HG03064 (cell line): ENCODE measurements around the gene ATF7.

ENCODE experiments used
- ATAC-seq: cut with Tn5 transposase; IDR thresholded peaks from one replicate; pipeline ENCODE4 v1.9.1; 2021; ENCODE audit warnings: low read depth; ENCODE audit not compliant: unreplicated experiment

ATF7 gene

DNA sequence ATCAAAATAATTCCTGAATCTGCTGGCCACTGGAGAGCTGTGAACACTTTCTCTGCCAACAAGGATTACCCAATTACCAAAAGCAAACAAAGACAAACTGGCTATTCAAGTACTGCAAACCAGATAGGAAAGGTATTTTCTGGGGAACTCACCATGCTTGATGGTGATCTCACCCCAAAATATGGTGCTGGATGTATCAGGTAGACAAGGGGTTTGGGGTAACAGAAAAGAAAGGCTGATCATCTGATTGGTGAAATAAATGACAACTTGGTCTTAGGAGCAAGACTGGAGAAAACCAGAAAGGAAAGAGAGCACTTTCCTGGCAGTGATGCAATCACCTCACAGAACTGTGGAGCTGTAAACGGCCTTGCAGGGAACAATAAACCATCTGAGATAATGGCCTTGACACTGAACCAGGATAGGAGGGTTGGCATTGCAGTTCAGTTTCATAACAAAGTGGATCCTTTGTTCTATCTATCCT is 87.9 kb downstream of the ATF7 start:
- ATAC-seq, result no peak

DNA sequence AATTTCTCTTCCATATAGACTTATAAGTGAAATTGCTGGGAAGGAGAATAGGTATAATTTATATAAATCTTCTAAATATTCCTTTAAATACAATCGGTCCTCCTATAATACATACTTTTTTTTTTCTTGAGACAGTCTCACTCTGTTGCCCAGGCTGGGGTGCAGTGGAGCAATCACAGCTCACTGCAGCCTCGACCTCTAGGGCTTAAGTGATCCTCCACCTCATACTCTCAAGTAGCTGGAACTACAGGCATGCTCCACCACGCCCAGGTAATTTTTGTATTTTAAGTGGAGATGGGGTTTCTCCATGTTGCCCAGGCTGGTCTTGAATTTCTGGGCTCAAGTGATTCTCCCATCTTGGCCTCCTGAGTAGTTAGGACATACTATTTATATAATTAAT is 89.2 kb downstream of the ATF7 start:
- no peak for ATAC-seq

DNA sequence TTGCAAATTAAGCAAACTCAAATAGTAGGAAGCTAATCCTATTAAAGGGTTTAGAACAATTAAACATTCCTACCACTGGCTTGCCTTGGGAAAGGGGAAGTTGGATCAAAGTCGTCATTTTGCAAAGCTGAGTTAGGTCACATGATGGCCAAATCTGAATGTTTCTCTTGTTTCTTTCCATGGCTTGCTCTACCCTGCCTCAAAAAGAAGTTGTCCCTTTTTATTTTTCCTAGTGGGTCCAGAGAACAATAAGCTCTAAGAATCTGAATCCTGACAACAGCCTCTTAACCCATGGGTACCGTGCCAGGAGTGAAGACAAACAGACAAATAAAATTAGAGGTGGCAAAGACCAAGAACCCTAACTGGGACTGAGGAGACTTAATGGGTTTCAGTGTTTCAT is 92.7 kb downstream of the ATF7 start:
- ATAC-seq, result no peak

DNA sequence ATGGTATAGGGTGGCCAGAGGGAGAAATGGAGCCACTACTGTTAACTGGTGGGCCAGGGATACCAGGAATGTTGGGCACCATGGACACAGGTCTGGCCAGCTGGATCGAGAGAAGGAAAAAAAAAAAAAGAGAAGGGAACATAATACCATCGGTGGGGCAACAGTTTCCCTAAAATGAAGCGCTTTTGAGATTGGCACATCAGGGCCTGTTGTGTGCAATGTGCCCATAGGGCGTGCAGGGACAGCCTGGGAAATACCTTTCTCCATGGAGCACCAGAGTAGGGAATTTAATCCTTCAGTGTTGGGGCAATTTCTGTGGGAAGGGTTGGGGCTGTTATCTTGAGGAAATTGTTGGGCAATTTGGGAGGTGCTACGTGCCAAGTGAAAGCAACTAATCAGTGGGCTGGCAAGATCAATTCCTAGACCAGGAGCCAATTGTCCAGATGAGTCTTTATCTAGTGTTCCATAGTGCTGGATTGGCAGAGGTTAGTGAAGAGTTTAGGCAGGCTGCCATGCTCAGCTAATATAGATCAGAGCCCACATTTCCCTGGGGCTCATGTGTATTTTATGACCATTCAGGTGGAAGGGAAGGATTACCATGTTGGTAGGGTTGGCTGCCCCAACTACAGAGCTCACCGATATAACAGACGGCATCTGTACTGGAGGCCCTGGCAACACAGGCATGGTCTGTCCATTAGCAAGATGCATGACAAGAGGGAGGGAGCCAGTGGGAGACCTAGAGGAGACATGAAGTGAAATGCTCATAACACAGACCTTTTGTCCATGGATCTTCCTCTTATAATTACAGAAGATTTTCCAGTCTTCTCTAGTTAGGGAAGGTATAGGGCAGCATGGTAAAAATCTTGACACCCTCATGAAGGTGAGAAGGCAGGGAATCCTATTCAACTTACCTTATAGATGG is 93.4 kb downstream of the ATF7 start:
- no peak for ATAC-seq

DNA sequence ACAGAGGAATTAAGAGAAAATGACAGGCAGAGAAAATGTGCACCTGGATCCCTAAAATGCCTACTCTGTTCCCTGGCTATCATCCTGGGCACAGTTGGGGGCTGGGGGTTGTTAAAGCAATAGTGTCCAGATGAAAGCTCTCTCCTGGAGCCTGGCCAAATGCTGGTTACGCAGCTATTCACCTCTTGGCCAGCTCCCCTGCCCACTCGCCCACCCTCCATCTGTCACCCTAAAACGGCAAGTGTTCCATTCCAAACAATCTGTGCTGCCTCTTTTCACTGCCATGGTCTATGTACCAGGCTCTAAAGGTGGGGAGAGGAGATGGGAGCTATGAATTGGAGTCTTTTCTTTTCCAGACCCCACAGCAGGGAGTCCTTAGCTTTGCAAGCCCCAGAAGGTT is 94.2 kb downstream of the ATF7 start:
- no peak for ATAC-seq

DNA sequence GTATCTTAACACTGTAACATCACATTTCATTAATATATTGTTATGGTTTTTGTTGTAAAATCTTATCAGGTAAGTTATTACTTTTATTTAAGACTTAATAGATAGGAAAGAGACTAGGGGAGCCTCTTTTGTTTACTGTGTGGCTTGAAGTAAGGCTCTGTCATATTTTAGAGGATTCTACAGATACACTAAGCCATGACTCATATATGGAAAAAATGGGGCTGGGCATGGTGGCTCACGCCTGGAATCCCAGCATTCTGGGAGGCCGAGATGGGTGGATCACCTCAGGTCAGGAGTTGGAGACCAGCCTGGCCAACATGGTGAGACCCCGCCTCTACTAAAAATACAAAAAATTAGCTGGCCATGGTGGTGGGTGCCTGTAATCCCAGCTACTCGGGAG is 95.3 kb downstream of the ATF7 start:
- ATAC-seq, result no peak

DNA sequence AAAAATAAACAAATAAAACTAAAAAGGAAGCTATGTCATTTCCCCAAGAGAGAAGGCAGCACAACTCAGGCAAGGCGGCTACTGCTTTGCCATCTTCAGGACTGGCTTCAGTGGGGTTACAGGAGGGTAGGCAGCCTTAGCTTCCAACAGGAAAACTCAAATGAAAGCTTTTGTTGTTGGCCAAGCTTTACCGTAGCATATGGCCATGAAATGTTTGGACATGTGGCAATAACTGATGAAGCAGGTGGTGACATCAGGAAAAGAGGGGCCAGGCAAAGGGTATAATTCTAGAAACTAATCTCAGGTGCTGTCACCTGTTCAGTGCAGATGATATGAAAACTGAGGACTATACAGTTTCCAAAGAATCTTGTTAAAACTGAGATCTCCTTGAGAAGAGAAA is 96.1 kb downstream of the ATF7 start:
- ATAC-seq, result no peak

DNA sequence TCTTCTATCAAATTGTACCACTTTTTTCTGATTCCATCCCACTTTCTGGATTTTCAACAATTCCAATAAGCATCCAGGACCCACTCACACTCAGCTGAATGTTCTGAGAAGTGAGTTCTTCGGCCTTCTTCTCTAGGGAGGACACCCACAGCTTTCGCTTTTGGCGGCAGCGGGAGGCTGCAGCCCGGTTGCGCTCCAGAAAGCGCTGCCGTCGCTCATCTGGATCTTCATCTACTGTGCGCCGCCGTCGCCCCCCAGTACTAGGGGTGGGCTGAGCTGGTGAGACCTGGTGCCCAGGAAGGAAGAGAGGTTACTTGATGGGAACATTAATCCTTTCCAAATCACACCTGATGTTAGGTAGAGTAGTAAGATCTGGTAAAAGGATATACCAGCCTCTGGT is 101.7 kb downstream of the ATF7 start:
- ATAC-seq, result no peak

DNA sequence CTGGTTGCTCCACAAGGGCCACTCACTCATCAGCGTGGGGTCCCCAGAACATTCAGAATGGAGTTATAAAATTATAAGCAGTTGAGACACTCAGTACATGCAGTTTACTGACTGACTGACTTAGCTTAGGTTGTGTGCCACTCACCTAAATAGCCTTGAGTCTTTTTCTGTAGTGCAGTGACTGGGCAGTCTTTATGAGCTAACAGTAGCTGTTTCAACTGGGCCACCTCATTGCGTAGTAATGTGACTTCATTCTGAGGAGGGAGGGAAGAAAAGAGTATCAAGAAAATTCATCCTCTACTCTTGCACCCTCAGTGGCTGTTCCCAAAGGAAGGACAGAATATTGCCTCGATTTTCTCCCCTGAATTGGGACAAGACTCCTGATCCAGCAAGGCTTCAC is 103.1 kb downstream of the ATF7 start:
- no peak for ATAC-seq

DNA sequence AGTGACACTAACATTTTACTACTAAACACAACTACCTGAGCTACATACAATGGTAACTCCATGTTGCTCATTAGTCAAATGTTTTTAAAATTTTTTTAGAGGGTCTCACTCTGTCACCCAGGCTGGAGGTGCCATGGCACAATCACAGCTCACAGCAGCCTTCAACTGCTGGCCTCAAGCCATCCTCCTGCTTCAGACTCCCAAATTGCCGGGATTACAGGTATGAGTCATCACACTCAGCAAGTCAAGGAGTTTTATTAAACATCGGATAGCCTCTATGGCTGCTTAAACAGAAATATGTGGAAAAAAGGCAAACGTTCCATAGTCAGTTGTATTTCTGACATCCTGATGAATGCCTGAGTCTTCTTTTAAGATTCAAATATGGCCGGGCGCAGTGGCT is 107.8 kb downstream of the ATF7 start:
- no peak for ATAC-seq

DNA sequence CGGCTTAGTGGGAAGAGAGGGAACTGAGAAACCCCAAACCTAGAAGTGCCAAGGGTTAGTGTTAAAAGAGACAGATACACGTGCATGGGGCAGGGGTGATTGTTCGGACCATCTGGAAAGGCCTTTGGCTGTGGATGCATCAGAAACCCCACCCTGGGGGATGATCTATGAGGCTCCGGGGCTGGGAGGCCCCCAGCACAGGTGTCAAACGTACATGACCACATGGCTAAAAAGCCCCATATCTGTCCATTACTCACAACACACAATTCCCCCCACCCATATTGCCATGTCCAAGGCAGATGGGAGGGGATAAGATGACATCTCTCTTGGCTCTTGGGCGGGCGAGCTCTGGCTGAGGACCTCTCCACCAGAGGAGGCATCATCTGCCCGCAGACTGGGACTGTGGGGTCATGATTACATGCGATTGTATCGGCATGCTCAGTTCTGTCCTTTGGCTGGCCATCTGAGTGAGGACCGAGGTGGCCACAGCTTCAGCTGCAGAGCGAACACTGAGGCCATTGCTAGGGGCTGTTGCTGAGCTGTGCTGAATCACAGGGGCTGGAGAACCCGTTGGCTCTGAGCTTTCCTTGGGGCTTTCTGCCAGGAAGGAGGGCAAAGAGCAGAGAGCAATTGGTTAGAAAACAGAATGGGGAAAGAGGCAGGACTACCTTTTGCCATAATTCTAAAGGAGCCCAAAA is 109.3 kb downstream of the ATF7 start:
- ATAC-seq, result no peak

DNA sequence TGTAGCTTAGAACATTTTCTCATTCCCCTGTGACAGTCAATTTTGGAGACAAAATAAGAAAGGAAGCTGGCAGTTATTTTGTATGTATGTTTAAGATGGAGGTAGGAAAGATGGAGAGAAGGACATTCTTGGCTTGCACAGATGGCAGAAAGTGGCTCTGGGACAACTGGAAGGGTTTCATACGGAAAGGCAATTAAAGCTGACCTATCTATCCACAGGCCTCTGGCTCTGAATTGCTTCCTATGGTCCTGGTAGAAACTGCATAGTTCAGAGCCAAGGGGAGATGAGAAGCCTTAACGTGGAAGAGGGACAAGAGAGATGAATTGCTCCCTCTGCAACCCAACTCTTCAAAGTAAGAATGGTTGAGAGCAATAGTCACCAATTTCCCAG is 110.9 kb downstream of the ATF7 start:
- ATAC-seq, result no peak

DNA sequence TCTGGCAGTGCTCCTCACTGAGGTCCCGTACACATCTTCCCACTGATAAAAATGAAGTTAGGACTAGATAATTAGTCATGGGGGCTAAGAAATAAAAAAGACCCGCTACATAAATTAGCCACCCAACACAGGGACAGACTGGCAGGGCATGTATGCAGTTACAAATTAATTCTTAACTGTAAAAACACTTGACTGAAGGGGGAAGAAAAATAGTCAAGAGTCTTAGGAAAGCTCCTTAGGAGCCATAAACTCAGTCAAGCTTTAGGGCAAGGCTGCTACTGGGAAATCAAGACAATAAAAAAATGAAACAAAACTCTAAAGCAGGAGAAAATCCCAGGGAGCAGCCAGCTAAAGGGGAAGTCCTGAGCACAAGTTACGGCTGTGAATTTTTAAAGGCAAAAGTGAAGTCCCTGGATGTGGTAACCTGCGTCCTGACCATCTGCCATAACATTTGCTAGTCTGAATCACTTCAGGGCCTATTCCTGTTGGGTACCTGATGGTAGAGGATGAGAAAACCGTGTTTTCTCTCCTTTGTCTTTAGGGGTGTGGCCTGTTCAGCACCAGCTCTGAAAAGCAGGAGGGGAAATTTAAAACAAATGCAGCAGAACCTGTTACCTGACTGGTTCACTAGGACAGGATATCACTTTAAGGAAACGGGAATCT is 111.4 kb downstream of the ATF7 start:
- ATAC-seq, result no peak

DNA sequence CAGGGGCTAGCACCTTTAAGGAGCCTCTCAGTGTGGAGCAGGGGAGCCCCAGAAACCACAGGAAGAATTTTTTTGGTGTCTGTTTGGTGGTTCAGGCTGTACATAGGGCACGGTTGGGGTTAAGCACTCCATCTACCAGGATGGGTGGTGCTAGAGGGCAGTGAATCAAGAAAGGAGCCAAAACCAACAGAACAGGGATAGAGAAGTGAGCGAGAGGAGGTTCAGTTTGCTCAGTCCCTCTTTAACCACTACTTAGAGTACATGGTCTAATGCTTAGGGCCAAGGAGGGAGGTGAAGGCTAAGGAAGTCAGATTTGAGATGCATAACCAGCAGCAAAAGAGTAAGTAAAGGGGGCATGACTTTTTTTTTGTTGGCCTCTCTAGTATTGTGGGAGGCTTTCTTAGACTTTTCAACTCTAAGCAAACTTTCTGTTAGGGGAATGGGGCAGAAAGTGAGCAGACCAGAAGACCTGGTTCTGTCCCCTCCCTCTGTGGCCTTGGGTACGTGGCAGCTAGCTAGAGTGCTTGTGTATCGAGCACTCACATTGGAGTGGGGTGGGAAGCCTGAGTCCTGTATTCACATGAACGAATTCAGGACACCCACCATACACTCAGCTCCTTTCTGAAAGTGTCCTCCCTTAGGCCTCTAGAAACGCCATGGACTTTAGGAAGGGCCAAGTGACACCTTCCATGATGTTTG is 112.3 kb downstream of the ATF7 start:
- no peak for ATAC-seq

DNA sequence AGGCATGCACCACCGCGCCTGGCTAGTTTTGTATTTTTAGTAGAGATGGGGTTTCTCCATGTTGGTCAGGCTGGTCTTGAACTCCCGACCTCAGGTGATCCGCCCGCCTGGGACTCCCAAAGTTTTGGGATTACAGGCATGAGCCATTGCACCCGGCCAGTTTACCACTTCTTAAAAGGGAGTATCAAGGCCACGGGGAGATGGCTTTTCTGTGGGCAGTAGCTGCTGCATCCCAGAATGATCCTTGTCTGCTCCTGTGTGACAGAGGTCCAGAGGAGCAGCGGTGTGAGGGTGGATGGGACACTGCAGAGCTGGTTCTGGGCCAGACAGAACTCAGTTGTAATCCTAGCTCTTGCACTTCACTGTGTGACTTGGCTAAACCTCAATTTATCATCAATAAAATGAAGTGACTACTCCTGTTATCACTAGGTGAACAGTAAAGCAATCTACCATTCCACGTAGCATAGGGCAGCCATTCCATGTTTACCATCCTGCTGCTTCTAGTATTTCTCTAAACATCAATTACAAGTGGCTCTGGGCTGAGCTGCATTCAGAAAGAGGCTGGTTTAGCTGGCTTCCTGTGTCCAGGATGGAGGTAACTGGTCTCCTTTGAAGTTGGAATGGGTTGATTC is 115.9 kb downstream of the ATF7 start:
- no peak for ATAC-seq

DNA sequence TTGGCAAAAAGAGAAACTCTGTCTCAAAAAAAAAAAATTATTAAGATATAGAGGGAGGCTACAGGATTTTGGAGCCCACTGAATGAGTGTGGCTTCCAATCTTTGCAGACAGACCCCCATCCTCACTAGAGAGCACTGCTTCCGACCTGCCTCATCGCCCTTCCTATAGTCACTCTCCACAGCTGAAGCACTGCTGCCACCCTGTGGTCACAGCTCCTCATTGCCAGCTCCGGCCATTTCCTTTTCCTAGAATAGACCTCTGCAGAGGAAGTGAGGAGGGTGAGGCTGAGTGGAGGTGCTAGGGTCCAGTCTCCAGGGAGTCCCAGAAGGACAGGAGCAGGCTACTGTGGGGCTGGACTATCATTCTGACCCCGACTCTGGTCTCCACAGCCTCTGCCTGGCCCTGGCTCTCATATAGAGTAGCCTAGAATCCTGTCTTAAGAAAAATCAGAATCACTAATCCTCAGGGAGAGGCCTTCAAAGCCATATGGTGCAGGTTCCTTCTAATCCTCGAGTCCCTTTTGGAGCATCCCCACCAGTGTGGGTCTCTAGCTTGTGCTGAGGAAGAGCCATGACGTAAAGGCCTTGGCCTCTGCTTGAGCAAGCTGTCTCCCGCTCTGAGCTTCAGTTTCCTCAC is 117.5 kb downstream of the ATF7 start:
- peak; percentile 72 for ATAC-seq

DNA sequence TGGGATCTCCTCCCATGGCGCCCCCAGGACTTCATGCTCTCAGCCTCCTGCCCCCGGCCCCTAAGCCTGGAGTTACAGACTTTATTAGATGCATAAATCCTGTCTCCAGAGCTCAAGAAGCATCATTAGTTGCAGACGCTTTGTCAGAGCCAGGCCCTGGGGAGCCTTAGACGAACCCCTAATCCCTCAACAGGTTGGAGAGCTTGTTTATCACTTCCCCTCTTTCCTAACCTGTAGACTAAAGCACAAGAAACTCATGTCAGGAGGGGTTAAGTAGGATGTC is 118.6 kb downstream of the ATF7 start:
- ATAC-seq, result no peak

DNA sequence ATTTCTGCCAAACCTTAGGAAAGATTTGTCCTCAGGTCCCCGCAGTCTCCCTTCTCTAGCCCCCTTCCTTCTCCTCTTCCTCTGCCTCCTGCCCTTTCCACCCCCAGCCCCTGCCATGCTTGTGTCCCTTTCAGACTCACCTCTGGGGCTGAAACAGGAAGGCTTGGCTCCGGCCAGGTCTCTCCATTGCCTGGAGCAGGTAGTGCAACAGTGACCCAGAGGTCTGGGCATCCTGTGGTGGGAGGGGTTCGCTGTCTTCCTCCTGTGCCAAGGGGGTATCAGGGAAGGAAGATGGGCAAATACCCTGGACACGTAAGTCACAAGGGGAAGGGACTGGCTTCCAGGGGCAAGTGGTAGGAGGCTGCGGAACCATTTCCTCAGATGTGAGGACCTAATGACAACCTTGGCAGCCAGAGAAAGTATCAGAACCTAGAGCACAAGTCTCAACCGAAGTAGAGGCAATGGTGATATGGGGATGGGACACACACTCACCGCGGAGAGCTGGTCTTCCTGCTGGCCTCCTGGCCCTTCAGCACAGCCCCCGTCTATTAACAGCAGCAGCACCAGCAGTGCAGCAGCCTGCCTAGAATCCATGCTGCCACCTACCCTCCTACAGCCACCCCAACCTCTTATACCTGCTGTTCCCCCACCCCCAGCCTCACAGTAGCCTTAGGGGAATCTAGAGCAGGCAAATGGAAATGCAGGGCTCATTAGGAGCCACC is 119.1 kb downstream of the ATF7 start, which contains the start of gene NPFF:
TSS of gene NPFF (minus strand) at position 604 of the 722 bp plus-strand sequence. CDS start at position 594, 10 bp downstream.
- no peak for ATAC-seq

DNA sequence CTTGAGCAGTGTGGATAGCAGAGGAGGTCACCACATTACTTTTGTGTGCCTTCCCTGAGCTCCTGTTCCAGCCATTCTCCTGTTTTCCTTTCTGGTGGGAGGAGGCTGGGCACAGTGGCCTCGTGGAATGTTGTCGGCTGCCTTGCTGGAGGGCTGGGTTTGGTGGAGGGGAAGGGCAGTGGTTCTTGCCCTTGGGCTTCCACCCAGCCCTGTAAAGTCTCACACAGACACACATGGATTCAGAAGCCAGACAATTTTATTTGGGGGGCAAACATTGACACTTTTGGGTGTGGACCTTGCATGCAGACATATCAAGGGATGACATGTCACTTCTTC is 119.8 kb downstream of the ATF7 start:
- ATAC-seq, result no peak
